Loucy (cell line): ENCODE data around the gene TMCC2.

Experiments
- H2AFZ ChIP-seq: fragments of 200-600 bp; sonication (generic); 2 replicates; pipeline ENCODE4 v1.6.0; 2016; ENCODE audit warnings: antibody characterized with exemption, mild to moderate bottlenecking, low read length, moderate library complexity
- H3F3A ChIP-seq: fragments of 200-600 bp; 2 replicates; pipeline ENCODE4 v1.6.0; 2016; ENCODE audit warnings: antibody characterized with exemption, low read depth, mild to moderate bottlenecking
- H3K27me3 ChIP-seq: fragments of 200-600 bp; sonication (generic); 2 replicates; pipeline ENCODE4 v1.6.1; 2014; ENCODE audit warnings: low read length, mild to moderate bottlenecking; ENCODE audit not compliant: insufficient read depth, poor library complexity, severe bottlenecking
- H3K36me3 ChIP-seq: fragments of 200-600 bp; sonication (generic); 2 replicates; pipeline ENCODE4 v1.6.1; 2016; ENCODE audit warnings: low read length; ENCODE audit not compliant: insufficient read depth
- H3K4me1 ChIP-seq: fragments of 200-600 bp; sonication (generic); 2 replicates; pipeline ENCODE4 v1.5.1; 2014; ENCODE audit warnings: low read length, mild to moderate bottlenecking; ENCODE audit not compliant: insufficient read depth, poor library complexity, severe bottlenecking
- H3K4me2 ChIP-seq: fragments of 200-600 bp; sonication (generic); 2 replicates; pipeline ENCODE4 v1.6.0; 2014; ENCODE audit warnings: antibody characterized with exemption, low read length, low read depth, mild to moderate bottlenecking; ENCODE audit not compliant: poor library complexity, severe bottlenecking
- H3K4me3 ChIP-seq: fragments of 200-600 bp; sonication (generic); 2 replicates; pipeline ENCODE4 v1.5.1; 2014; ENCODE audit warnings: low read length, mild to moderate bottlenecking, mixed read lengths; ENCODE audit not compliant: poor library complexity, severe bottlenecking
- H3K79me2 ChIP-seq: fragments of 200-600 bp; sonication (generic); 2 replicates; pipeline ENCODE4 v1.6.1; 2014; ENCODE audit warnings: low read length; ENCODE audit not compliant: insufficient read depth
- H3K9ac ChIP-seq: fragments of 200-600 bp; sonication (generic); 2 replicates; pipeline ENCODE4 v1.6.0; 2014; ENCODE audit warnings: mild to moderate bottlenecking, low read depth, low read length, moderate library complexity; ENCODE audit not compliant: poor library complexity, severe bottlenecking
- H3K9me2 ChIP-seq: fragments of 200-600 bp; sonication (generic); replicated peaks from 2 replicates; pipeline ENCODE4 v1.6.1; 2016; ENCODE audit warnings: low read depth, low read length, mixed read lengths
- H3K9me3 ChIP-seq: fragments of 200-600 bp; sonication (generic); 2 replicates; pipeline ENCODE4 v1.6.1; 2014; ENCODE audit warnings: mild to moderate bottlenecking, antibody characterized with exemption, low read length, low read depth; ENCODE audit not compliant: insufficient read depth
- H4K20me1 ChIP-seq: fragments of 200-600 bp; sonication (generic); 2 replicates; pipeline ENCODE4 v1.6.0; 2014; ENCODE audit warnings: antibody characterized with exemption, low read length, mild to moderate bottlenecking; ENCODE audit not compliant: insufficient read depth, poor library complexity, severe bottlenecking
- EZH2phosphoT487 ChIP-seq: fragments of 200-600 bp; IDR thresholded peaks from 2 replicates; pipeline ENCODE4 v1.6.1; 2018; ENCODE audit warnings: antibody characterized with exemption, mild to moderate bottlenecking, moderate library complexity, borderline replicate concordance
- TF ChIP-seq, protein P1 (sequence below): fragments of 200-600 bp; sonication (generic); conservative IDR thresholded peaks from 2 replicates; pipeline ENCODE4 v1.5.1; 2014; ENCODE audit warnings: mild to moderate bottlenecking, antibody characterized with exemption, low read length

TMCC2 gene

DNA sequence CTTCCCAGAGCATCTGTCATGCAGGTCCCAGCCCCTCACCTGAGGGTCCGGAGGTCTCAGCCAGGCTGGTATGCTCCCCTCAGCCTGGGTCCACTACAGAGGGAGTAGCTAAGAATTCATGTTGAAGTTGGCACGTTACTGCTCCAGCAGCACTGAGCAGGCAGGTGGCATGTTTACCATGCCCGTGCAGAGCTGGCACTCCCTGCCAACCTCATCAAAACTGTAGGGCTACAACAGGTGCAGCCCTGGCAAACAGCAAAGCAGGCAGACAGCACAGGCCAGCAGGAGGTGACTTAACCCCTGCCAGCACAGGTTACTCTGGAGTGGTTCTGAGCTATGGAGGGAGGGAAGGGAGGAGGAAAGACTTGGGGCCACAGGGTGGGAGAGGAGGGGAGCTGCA lies 47.4 kb downstream of the TMCC2 start:
- Histone ChIP-seq H3K4me3 (no peak overlapping the region), H3K9me2 (no peaks in the 10 kb centered on the region), H3F3A (no peaks in the 10 kb centered on the region), H3K4me1 (no peaks in the 10 kb centered on the region), H3K4me2 (no peak overlapping the region), H3K79me2 (no peaks in the 10 kb centered on the region), H3K27me3 (no peaks in the 10 kb centered on the region), H2AFZ (no peak overlapping the region), H3K36me3 (no peaks in the 10 kb centered on the region), H3K9me3 (no peaks in the 10 kb centered on the region), H3K9ac (no peak overlapping the region), H4K20me1 (no peaks in the 10 kb centered on the region)
- TF ChIP-seq EZH2phosphoT487 = no peak
- TF ChIP-seq, protein P1, sequence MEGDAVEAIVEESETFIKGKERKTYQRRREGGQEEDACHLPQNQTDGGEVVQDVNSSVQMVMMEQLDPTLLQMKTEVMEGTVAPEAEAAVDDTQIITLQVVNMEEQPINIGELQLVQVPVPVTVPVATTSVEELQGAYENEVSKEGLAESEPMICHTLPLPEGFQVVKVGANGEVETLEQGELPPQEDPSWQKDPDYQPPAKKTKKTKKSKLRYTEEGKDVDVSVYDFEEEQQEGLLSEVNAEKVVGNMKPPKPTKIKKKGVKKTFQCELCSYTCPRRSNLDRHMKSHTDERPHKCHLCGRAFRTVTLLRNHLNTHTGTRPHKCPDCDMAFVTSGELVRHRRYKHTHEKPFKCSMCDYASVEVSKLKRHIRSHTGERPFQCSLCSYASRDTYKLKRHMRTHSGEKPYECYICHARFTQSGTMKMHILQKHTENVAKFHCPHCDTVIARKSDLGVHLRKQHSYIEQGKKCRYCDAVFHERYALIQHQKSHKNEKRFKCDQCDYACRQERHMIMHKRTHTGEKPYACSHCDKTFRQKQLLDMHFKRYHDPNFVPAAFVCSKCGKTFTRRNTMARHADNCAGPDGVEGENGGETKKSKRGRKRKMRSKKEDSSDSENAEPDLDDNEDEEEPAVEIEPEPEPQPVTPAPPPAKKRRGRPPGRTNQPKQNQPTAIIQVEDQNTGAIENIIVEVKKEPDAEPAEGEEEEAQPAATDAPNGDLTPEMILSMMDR = no peak

DNA sequence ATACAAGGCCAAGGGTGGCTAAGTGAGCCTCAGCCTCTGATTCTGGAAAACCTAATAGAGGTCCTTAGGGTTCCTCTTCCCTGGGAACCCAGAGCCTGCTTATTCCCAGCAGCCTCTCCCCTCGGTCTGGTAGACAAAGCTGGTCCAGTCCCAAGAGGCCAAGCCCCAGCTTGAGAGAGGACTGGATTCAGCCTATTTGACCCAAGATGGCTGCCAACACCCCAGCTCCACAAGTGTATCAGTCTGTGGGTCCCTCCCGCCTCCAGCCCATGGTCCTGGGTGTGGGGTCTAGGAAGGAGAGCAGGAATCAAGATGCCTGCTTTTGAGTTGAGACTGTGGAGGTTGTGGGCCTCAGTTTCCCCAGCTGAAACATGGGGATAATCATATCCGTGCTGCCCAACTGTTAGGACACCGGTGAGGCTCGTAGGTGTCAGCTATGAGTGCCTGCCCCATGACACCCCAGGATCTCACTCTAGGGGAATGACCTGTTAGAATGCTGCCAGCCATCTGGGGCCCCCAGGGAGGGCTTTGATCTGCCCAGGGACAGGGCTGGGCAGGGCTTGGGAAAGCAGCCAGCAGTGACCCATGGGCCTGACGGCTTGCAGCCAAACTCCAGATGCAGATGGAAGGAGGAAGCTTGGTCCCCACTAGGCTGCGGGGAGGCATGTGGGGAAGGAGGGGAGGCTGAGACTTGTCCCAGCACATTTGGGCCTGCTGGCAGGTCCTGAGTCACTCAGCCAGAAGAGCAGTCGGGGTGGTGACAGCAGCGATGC lies 48.4 kb downstream of the TMCC2 start:
- Histone ChIP-seq H3F3A (no peaks in the 10 kb centered on the region), H3K4me2 (no peak overlapping the region), H3K27me3 (no peaks in the 10 kb centered on the region), H4K20me1 (no peaks in the 10 kb centered on the region), H2AFZ (no peak overlapping the region), H3K79me2 (no peaks in the 10 kb centered on the region), H3K9me2 (no peaks in the 10 kb centered on the region), H3K9ac (no peak overlapping the region), H3K9me3 (no peaks in the 10 kb centered on the region), H3K36me3 (no peaks in the 10 kb centered on the region), H3K4me1 (no peaks in the 10 kb centered on the region), H3K4me3 (no peak overlapping the region)
- TF ChIP-seq, protein P1 = no peak
- no peak for TF ChIP-seq EZH2phosphoT487

DNA sequence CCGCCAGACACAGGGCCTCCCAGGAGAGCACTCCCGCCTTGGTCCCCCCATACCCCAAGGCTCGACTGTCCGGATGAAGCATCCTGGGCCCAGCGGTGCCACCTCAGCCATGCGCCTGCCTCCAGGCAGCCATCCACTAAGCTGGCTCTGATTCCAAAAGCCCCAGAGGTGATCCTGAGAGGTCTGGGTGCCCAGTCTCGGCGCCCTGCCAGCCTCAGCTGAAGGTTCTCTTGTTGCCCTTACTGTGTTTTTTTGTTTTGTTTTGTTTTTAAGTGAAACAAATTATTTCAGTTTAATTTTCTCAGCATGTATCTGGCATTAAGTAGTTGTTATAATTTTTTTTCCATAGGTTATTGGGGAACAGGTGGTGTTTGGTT lies 48.9 kb downstream of the TMCC2 start:
- no peaks in the 10 kb centered on the region for H3F3A ChIP-seq
- no peak overlapping the region for H3K4me2 ChIP-seq
- H3K79me2 ChIP-seq = no peaks in the 10 kb centered on the region
- H4K20me1 ChIP-seq = no peaks in the 10 kb centered on the region
- no peaks in the 10 kb centered on the region for H3K9me2 ChIP-seq
- H3K9me3 ChIP-seq = no peaks in the 10 kb centered on the region
- no peaks in the 10 kb centered on the region for H3K27me3 ChIP-seq
- H3K9ac ChIP-seq = no peak overlapping the region
- no peak overlapping the region for H3K4me3 ChIP-seq
- H3K4me1 ChIP-seq = no peaks in the 10 kb centered on the region
- no peak overlapping the region for H2AFZ ChIP-seq
- TF ChIP-seq, protein P1 = no peak
- no peak for TF ChIP-seq EZH2phosphoT487
- H3K36me3 ChIP-seq = no peaks in the 10 kb centered on the region
